Measurements from ENCODE around the gene EIF4E.

- TF ChIP-seq USF2 (IDR thresholded peaks at IDR 0.05; ENCODE audit: low read depth, low read length) (no peak), CTCF (conservative IDR thresholded peaks at IDR 0.05; ENCODE audit: low read depth, low read length) (no peak), POLR2A (IDR thresholded peaks at IDR 0.05; ENCODE audit: low read depth, low read length) (no peak), MAFK (IDR thresholded peaks at IDR 0.05; ENCODE audit: low read depth, low read length) (no peak), MAZ (IDR thresholded peaks at IDR 0.05; ENCODE audit: borderline replicate concordance, low read depth, low read length) (no peak), CEBPB (IDR thresholded peaks at IDR 0.05; ENCODE audit: low read depth, low read length) (no peak), MXI1 (IDR thresholded peaks at IDR 0.05; ENCODE audit: borderline replicate concordance, low read depth, low read length) (no peak), FOS (IDR thresholded peaks at IDR 0.05; ENCODE audit: low read depth, low read length) (no peak), RFX5 (IDR thresholded peaks at IDR 0.05; ENCODE audit: low read depth, low read length) (no peak), RAD21 (IDR thresholded peaks at IDR 0.05; ENCODE audit: low read length) (no peak), ELK1 (IDR thresholded peaks at IDR 0.05; ENCODE audit: borderline replicate concordance, low read depth, low read length) (no peak), BHLHE40 (IDR thresholded peaks at IDR 0.05; ENCODE audit: low read depth, low read length) (no peak), CHD1 (IDR thresholded peaks at IDR 0.05; ENCODE audit: low read depth, low read length) (no peak)
Measured at GRCh38 chr4:98909646-98910401, 19.1 kb downstream of the EIF4E start.

All from IMR-90 (cell line).